Astrocyte of the spinal cord (primary cell): ENCODE data around the gene ADCY7.

Experiments
- DNase-seq: peaks from one replicate; pipeline ENCODE4 v3.0.0; 2011; ENCODE audit warnings: low read depth, low spot score
- H3K4me3 ChIP-seq: 2 replicates; pipeline ENCODE4 v1.5.1; 2011; ENCODE audit warnings: low read depth, mild to moderate bottlenecking, low read length, moderate library complexity
- in situ Hi-C: cut with HindIII; loops from 2 replicates; pipeline ENCODE4 v1.10.0; 2017; ENCODE audit warnings: low sequenced_read_pairs
- TF ChIP-seq, protein P1 (sequence below): IDR thresholded peaks from 2 replicates; pipeline ENCODE4 v1.5.1; 2012; ENCODE audit warnings: low read depth, mild to moderate bottlenecking, low read length, inconsistent platforms

Gene ADCY7

DNA sequence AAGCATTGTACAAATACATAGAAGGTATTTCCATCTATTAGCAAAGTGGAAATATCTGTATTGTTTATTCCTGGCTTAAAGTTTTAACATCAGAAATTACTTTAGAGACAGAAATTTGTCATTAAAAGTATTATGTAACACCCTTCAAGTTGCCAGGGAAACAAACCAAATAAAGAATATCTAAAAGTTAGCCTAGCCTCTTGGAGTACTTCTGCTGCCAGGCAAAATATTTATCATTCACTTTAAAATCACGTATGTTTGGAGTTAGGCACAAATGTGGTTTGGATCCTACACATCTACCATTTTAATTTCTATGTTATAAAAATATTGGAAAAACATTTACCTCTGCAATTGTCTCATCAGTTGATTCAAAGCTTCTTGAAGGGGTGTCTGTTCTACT, 87.7 kb downstream of the ADCY7 start:
- TF ChIP-seq, protein P1, sequence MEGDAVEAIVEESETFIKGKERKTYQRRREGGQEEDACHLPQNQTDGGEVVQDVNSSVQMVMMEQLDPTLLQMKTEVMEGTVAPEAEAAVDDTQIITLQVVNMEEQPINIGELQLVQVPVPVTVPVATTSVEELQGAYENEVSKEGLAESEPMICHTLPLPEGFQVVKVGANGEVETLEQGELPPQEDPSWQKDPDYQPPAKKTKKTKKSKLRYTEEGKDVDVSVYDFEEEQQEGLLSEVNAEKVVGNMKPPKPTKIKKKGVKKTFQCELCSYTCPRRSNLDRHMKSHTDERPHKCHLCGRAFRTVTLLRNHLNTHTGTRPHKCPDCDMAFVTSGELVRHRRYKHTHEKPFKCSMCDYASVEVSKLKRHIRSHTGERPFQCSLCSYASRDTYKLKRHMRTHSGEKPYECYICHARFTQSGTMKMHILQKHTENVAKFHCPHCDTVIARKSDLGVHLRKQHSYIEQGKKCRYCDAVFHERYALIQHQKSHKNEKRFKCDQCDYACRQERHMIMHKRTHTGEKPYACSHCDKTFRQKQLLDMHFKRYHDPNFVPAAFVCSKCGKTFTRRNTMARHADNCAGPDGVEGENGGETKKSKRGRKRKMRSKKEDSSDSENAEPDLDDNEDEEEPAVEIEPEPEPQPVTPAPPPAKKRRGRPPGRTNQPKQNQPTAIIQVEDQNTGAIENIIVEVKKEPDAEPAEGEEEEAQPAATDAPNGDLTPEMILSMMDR, result no peak
- H3K4me3 ChIP-seq, result no peak overlapping the region
- in situ Hi-C loops, result no loop called here
- no peak for DNase-seq

DNA sequence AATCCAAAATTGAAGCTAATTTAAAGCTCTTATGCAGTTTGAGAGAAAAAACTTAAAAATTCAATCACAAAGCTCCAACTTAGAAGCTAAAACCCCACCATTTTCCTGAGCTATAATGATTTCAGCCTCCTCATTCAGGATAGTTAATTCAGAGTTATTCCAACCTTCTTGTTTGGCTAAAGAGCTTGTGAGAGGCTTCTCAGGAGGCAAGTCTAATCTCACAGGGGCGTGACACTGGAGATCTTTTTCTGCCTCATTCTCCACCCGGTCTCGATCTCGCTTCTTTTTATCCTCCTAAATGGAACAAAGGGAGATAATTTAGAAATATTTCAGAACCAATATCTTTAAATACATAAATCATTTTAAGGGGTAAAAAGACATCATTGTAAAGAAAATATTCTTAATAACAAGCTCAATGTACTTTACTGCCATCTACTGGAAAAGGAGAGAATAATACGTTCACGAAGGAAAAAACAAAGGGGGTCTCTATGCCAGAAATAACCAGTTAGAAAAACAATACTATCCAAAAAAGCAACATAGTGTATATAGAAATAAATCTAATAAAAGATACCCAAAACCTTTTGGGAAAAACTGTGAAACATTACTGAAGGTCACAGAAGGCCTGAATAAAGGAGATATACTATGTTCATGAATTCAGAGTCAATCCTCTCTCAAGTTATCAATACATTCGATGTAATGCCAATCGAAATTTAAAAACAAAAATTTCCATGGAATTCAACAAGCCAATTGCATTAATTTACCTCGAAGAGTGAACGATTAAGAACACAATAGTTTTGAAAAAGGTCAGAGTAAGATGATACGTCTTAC, 88.5 kb downstream of the ADCY7 start:
- no peak for DNase-seq
- H3K4me3 ChIP-seq, result no peak overlapping the region
- in situ Hi-C loops, result no loop called here
- TF ChIP-seq, protein P1, result peak; percentile 50

DNA sequence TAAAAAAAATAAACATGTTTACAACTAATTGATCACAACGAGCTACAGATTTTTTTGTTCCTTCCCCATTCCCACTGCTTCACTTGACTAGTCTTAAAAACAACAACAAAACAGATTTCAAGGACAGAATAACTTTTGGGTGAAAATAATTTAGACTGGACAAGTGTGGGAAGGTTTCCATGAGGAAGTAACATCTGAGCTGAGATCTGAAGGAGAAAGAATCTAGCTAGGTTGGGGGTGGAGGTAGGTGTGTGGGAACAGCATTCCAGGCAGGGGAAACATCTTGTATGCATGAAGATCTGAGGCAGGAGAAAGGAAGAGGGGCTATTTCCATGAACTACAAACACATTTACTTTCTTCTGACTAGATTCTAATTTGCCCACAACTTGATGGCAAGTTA, 93.3 kb downstream of the ADCY7 start:
- no peak overlapping the region for H3K4me3 ChIP-seq
- no peak for DNase-seq
- TF ChIP-seq, protein P1, result no peak
- in situ Hi-C loops, result no loop called here

DNA sequence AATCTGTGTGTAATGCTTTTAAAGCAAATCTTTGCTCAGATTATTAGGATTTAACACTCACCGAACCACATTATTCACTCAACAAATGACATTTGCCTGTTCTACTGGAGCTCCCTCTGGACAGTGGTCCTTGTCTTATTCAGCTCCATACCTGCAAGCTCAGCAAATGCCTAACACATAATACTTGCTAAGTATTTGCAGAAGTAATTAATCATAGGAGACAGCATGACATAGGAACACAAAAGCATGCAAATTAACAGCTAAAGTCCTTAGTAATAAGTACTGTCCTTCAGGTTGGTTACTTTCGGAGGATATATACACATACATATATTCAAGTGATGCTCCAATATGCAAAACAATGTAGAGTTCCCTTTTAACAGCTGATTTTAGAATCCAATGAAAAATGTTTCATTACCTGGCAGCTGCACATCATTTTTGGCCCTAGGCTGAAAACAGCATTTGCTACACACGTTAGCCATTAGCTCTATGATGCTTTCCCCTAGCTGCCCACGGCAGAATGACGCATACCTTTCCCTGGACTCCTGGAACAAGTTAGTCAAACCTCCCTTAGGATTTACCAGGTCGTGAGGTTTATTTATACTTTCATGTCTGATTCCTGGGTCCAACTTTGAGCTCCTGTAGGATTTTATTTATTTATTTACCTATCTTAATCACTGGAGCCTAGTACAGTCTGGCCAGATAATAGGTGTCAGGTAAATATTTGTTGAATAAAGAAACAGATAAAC, 93.9 kb downstream of the ADCY7 start:
- DNase-seq, result no peak
- in situ Hi-C loops, result no loop called here
- H3K4me3 ChIP-seq, result no peak overlapping the region
- TF ChIP-seq, protein P1, result no peak

DNA sequence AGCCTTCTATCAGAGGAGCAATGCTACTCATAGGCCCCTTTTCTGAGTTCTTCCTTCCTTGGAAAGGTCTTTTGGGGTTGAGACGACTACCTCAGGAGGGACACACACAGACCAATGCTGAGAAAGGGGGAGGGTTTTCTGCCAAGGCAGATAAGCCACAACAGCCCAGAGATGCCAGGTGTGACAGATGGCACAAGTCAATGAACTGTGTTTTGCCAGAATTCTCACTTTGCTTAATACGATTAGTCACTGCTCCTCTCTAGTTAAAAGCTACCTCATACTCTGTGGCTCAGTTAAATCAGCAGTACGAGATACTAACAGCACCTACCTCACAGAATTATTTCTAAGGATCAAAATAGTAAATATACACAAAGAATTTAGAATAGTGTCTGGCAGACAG, 94.4 kb downstream of the ADCY7 start:
- H3K4me3 ChIP-seq, result no peak overlapping the region
- in situ Hi-C loops, result no loop called here
- TF ChIP-seq, protein P1, result no peak
- no peak for DNase-seq

DNA sequence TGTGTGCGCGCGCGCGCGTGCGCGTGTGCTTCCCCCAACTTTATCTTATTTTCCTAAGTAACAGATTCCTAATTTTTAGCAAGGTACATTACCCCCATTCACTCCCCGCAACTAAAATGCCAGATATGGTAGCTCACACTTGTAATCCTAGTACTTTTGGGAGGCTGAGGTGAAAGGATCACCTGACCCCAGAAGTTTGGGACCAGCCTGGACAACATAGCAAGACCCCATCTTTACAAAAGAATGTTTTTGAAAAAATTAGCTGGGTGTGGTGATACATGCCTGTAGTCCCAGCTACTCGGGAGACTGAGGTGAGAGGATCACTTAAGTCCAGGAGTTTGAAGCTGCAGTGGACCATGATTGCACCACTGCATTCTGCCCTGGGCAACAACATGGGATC, 97.3 kb downstream of the ADCY7 start:
- in situ Hi-C loops, result no loop called here
- DNase-seq, result no peak
- TF ChIP-seq, protein P1, result no peak
- H3K4me3 ChIP-seq, result no peak overlapping the region
